Natural killer cell (primary cell): ENCODE measurements around the gene WDR74. TPM values are rescaled to one million over a fixed set of nuclear protein-coding genes. Genes with fewer than 3 reads are reported as not detected.

ENCODE experiments used
- ATAC-seq, 3 donors: fragments of 150-1000 bp in 2 of 3; fragments of 200-7000 bp in 1 of 3; cut with Tn5 transposase; 1 replicate in 1 of 3; 2 replicates in 2 of 3; pipeline ENCODE4 v1.10.0; 2021; ENCODE audit warnings: mild to moderate bottlenecking in 2 of 3, moderate library complexity in 2 of 3
- DNase-seq, 2 donors: peaks; one replicate each; pipeline versions ENCODE4 v3.0.0 to v3.0.0-alpha.2; 2013 to 2021; ENCODE audit warnings: mixed read lengths in 1 of 2
- H3K27ac ChIP-seq: one replicate; pipeline ENCODE4 v1.5.1; 2013; ENCODE audit warnings: mild to moderate bottlenecking, low read length
- H3K27me3 ChIP-seq: one replicate; pipeline ENCODE4 v1.6.1; 2013; ENCODE audit warnings: low read length; ENCODE audit not compliant: control insufficient read depth, insufficient read depth
- H3K36me3 ChIP-seq: one replicate; pipeline ENCODE4 v1.6.1; 2013; ENCODE audit warnings: low read length; ENCODE audit not compliant: control insufficient read depth, insufficient read depth
- H3K4me1 ChIP-seq: one replicate; pipeline ENCODE4 v1.6.1; 2013; ENCODE audit warnings: low read length; ENCODE audit not compliant: control insufficient read depth, insufficient read depth
- H3K4me3 ChIP-seq: one replicate; pipeline ENCODE4 v1.5.1; 2013; ENCODE audit warnings: low read length
- H3K9me3 ChIP-seq: one replicate; pipeline ENCODE4 v1.6.1; 2013; ENCODE audit warnings: low read length; ENCODE audit not compliant: control insufficient read depth, insufficient read depth
- H3K27ac Mint-ChIP-seq, 2 donors: one replicate each; pipeline ENCODE4 v1.8.0; 2022; ENCODE audit warnings: mild to moderate bottlenecking in 2 of 2, mixed read lengths in 2 of 2, moderate library complexity in 1 of 2
- H3K27me3 Mint-ChIP-seq, 2 donors: one replicate each; pipeline ENCODE4 v1.8.0; 2022; ENCODE audit warnings: low read depth in 2 of 2, mixed read lengths in 2 of 2
- H3K36me3 Mint-ChIP-seq: one replicate; pipeline ENCODE4 v1.8.0; 2022; ENCODE audit warnings: mixed read lengths
- H3K4me1 Mint-ChIP-seq, 2 donors: one replicate each; pipeline ENCODE4 v1.8.0; 2022; ENCODE audit warnings: mixed read lengths in 2 of 2
- H3K4me3 Mint-ChIP-seq: one replicate; pipeline ENCODE4 v1.8.0; 2022; ENCODE audit warnings: mild to moderate bottlenecking, moderate library complexity, mixed read lengths
- H3K9me3 Mint-ChIP-seq, 2 donors: one replicate each; pipeline ENCODE4 v1.8.0; 2022; ENCODE audit warnings: mixed read lengths in 2 of 2
- WGBS: methylation state at CpG from one replicate; pipeline ENCODE4 v1.1.7; 2013; ENCODE audit warnings: missing lambda C conversion rate; ENCODE audit not compliant: insufficient coverage; 5-methylcytosine and 5-hydroxymethylcytosine counted together
- intact Hi-C: fragments of 100-400 bp; cut with micrococcal nuclease; formaldehyde crosslinking; loops from one replicate; pipeline ENCODE4 v1.14.2; 2022
- total RNA-seq, 4 donors: library from RNA; stranded (reverse); fragments of 120-200 nt in 1 of 4; gene quantifications; one replicate each; pipeline versions ENCODE4 v1.2.3 to v1.2.4, GENCODE V29; 2013 to 2022
- TF ChIP-seq, protein P1 (sequence below): fragments of 200-600 bp; IDR thresholded peaks from one replicate; pipeline ENCODE4 v1.8.0; 2022; ENCODE audit warnings: antibody characterized with exemption

WDR74 gene
- total RNA-seq, 3 donors from 2014 or later (not counting 1 experiment from before 2014, with no cell fraction given), result 151 to 173 (median 171) TPM

DNA sequence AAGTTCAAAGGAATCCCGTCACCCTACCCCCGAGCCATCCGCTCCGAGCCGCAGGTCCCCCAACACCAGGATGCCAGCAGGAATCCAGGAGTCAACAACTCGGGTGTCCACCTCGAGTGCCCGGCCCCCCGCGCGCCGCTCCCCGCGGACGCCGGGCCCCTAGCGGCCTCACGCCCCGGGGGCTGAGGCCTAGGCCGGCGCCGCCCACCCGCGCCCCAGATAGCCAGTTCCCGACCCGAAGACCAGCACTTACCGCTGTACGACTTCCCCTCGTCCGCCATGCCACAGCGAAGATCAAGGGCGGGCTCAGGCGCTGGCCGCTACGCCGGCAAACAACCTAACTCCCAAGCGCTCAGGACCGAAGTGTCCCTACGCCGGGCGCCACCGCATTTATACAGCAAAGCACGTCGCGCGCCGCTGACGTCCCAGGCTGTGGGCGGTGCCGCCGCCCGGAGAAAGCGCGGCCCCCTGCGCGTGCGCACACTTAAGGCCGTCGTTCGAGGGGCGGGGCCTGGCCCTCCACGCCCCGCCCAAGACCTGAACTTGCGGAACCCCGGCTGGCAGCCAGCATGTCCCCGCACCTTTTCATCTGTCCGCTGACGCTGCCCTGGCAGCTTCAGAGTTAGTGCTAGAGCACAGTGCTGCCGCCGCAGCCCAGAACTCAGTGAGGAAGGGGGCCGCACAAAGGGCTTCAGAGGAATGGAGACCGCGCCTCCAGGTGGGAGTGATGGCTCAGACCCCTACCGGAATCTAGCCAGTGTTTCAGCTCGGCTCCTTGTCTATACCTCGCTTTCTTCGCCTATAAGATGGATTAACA lies 34.1 kb downstream of the WDR74 start, which contains the start of gene NXF1:
Gene NXF1 (minus strand): TSS at position 365 of the 817 bp plus-strand sequence. CDS start 84 bp downstream, at position 281.
- peak; percentile 98 to 99 for DNase-seq
- no peaks in the 10 kb centered on the region for H3K27me3 ChIP-seq
- peak; percentile 86 to 95 (median 86) for ATAC-seq
- under 1% methylated on average over 77 of the region's 77 CpGs for WGBS
- Mint-ChIP-seq H3K9me3 (no peaks in the 10 kb centered on the region), H3K27ac (peak within 1 kb of the TSS; percentile 94 to 99), H3K36me3 (no peaks in the 10 kb centered on the region), H3K27me3 (no peaks in the 10 kb centered on the region), H3K4me3 (peak within 1 kb of the TSS; percentile 96), H3K4me1 (peaks cover 20 to 41% of the 10 kb centered on the region in 2 donors)
- intact Hi-C loops, result loop anchor here (1.0 to 2.0 kb wide), 3 partner anchors 13 to 34 kb away; partner anchors contain the start of genes STX5, TEX54, TMEM223 and WDR74
- TF ChIP-seq, protein P1, sequence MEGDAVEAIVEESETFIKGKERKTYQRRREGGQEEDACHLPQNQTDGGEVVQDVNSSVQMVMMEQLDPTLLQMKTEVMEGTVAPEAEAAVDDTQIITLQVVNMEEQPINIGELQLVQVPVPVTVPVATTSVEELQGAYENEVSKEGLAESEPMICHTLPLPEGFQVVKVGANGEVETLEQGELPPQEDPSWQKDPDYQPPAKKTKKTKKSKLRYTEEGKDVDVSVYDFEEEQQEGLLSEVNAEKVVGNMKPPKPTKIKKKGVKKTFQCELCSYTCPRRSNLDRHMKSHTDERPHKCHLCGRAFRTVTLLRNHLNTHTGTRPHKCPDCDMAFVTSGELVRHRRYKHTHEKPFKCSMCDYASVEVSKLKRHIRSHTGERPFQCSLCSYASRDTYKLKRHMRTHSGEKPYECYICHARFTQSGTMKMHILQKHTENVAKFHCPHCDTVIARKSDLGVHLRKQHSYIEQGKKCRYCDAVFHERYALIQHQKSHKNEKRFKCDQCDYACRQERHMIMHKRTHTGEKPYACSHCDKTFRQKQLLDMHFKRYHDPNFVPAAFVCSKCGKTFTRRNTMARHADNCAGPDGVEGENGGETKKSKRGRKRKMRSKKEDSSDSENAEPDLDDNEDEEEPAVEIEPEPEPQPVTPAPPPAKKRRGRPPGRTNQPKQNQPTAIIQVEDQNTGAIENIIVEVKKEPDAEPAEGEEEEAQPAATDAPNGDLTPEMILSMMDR, result peak; percentile 25
- H3K9me3 ChIP-seq, result no peaks in the 10 kb centered on the region
- H3K4me1 ChIP-seq, result peaks cover 25% of the 10 kb centered on the region
- peaks cover 36% of the 10 kb centered on the region for H3K36me3 ChIP-seq
- peak within 1 kb of the TSS; percentile 78 for H3K27ac ChIP-seq
- peak within 1 kb of the TSS; percentile 88 for H3K4me3 ChIP-seq

- peak; percentile 11 to 18 (median 13) for ATAC-seq
Observed at GRCh38 chr11:62804310-62805075, 34.9 kb downstream of the WDR74 start.

GRCh38 chr11:62801071-62801470 lies 38.3 kb downstream of the WDR74 start:
- TF ChIP-seq, protein P1, result no peak
- peaks cover 69% of the 10 kb centered on the region for H3K36me3 ChIP-seq
- ATAC-seq, result no peak
- no peaks in the 10 kb centered on the region for H3K9me3 ChIP-seq
- H3K27ac Mint-ChIP-seq, result peak overlapping the region in 1 of 2 donors; percentile 43
- H3K4me1 Mint-ChIP-seq, result peaks cover 20 to 46% of the 10 kb centered on the region in 2 donors
- intact Hi-C loops, result no loop called here
- peaks cover 18% of the 10 kb centered on the region for H3K4me1 ChIP-seq
- DNase-seq, result no peak
- no peaks in the 10 kb centered on the region for H3K27me3 ChIP-seq
- H3K27me3 Mint-ChIP-seq, result no peaks in the 10 kb centered on the region
- H3K27ac ChIP-seq, result no peak overlapping the region
- 88% methylated on average over 4 of the region's 4 CpGs for WGBS
- H3K36me3 Mint-ChIP-seq, result no peaks in the 10 kb centered on the region
- no peaks in the 10 kb centered on the region for H3K9me3 Mint-ChIP-seq
- no peak overlapping the region for H3K4me3 Mint-ChIP-seq
- no peak overlapping the region for H3K4me3 ChIP-seq

More at GRCh38 chr11:62804310-62805075, 34.9 kb downstream of the WDR74 start:
- TF ChIP-seq, protein P1, result no peak
- DNase-seq, result no peak
- peak overlapping the region; percentile 76 for H3K27ac ChIP-seq
- no peaks in the 10 kb centered on the region for H3K27me3 ChIP-seq
- peaks cover 20 to 45% of the 10 kb centered on the region in 2 donors for H3K4me1 Mint-ChIP-seq
- H3K4me1 ChIP-seq, result peaks cover 25% of the 10 kb centered on the region
- no peaks in the 10 kb centered on the region for H3K9me3 Mint-ChIP-seq
- H3K4me3 Mint-ChIP-seq, result peak overlapping the region; percentile 96
- no peaks in the 10 kb centered on the region for H3K27me3 Mint-ChIP-seq
- H3K36me3 Mint-ChIP-seq, result no peaks in the 10 kb centered on the region
- H3K9me3 ChIP-seq, result no peaks in the 10 kb centered on the region
- 8% methylated on average over 11 of the region's 14 CpGs for WGBS
- peaks cover 44% of the 10 kb centered on the region for H3K36me3 ChIP-seq
- H3K4me3 ChIP-seq, result peak overlapping the region; percentile 88
- intact Hi-C loops, result loop anchor here (1.0 to 2.0 kb wide), 3 partner anchors 12 to 34 kb away; partner anchors contain the start of genes STX5, TEX54, TMEM223 and WDR74
- H3K27ac Mint-ChIP-seq, result peak overlapping the region; percentile 94 to 99
